Mucosa of descending colon (tissue), 3 donors: ENCODE data around the gene TMEM130. TPM values are rescaled to one million over a fixed set of nuclear protein-coding genes. Genes with fewer than 3 reads are reported as not detected.
"Not testable (repeated sequence)": the region's sequence is repeated elsewhere in the genome, so short reads cannot be mapped to it uniquely, and the experiment has no call there.

ENCODE experiments used
- ATAC-seq: fragments of 200-7000 bp; cut with Tn5 transposase; one replicate; pipeline ENCODE4 v1.9.1; 2020; ENCODE audit warnings: mild to moderate bottlenecking, moderate library complexity
- DNase-seq, 3 donors: peaks; one replicate each; pipeline ENCODE4 v3.0.0-alpha.2; 2020
- H3K36me3 ChIP-seq: fragments of 200-600 bp; one replicate; pipeline ENCODE4 v1.8.0; 2021; ENCODE audit warnings: low read depth, mild to moderate bottlenecking
- H3K4me1 ChIP-seq: fragments of 200-600 bp; one replicate; pipeline ENCODE4 v1.8.0; 2021; ENCODE audit warnings: low read depth, mild to moderate bottlenecking
- H3K4me3 ChIP-seq: fragments of 200-600 bp; one replicate; pipeline ENCODE4 v1.8.0; 2021; ENCODE audit warnings: mild to moderate bottlenecking
- H3K9me3 ChIP-seq: fragments of 200-600 bp; one replicate; pipeline ENCODE4 v1.8.0; 2021; ENCODE audit warnings: mild to moderate bottlenecking
- intact Hi-C, 2 donors: fragments of 100-400 bp; cut with DNase I in 1 of 2; cut with micrococcal nuclease in 1 of 2; formaldehyde crosslinking; loops; one replicate each; pipeline versions ENCODE4 v1.11.0 to v1.11.1; 2022; cut with DNase I, micrococcal nuclease
- total RNA-seq, 3 donors: library from RNA; stranded (reverse); fragmentation: NEBNext Ultra II Directional in 2 of 3; extraction: Animal tissue kit (Norgen Biotek cat#: 25700) in 2 of 3; gene quantifications; one replicate each; pipeline versions ENCODE4 v1.2.1 to v1.2.4, GENCODE V29; 2021 to 2023
- TF ChIP-seq, protein P1 (sequence below): fragments of 200-600 bp; IDR thresholded peaks from one replicate; pipeline ENCODE4 v1.8.0; 2022; ENCODE audit warnings: antibody characterized with exemption, mild to moderate bottlenecking
- donor health status: DM: no; HTN: no; CAD: no; lungs with moderate emphysema.
- donor health status: DM: no; HTN: no; CAD: no.
- donor health status: DM: no; HTN: yes; CAD: no.

The TMEM130 gene
- total RNA-seq, 3 donors from 2014 or later: 0.22 to 5.4 (median 0.38) TPM

DNA sequence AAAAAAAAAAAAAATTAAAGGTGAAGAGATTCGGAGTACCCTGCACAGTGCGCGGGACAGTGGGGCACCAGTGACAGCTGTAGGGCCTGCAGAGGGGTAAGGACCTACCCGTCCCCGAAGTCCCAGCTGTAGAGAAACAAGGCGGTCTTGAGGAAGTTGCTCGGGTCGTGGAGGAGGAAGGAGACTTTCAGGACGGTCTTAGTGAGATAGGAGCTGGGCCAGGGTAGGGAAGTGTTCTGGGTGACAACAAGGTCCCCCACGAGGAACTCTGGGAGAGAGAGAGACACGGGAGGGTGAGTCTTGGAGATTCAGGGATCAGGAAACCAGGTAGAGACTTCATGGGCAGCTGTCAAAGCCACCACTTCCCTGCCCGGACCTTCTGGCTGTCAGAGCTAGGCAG lies 9.7 kb downstream of the TMEM130 start:
- intact Hi-C loops: no loop called here
- ATAC-seq: no peak

DNA sequence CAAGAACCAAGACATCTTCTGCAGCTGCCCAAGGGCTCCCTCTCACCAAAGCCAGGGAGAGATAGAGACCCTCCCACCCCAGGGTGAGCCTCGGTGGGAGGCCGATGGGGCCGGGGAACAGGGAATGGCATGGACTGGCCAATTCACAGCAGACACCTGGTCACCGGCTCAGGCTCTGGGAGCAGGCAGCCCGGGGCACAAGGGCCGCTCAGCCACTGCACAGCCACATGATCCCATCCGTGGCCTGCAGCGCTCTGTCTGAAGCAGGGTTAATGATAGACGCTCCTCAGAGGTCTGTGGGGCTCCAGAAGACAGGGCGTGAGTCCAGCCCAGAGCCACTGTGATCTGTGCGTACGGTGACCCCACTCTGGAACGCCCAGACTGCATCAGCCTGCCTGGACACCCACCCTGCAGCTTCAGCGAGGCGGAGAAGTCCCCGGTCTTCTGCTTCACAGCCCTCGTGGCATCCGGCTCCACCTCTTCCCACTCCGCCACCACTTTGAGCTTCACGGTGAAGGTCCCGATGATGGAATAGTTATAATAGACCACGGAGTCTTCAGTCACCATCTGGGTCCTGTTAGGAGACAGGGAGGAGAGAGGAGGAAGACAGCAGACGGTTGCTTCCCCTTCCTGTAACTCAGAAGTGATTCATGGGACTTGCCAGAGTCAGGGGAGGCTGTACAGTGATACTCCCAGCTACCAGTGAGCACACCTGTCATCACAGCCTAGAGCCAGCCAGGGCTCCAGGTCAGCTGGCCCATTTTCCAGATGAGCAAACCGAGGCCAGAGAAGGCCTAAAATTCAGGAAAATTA lies 14.0 kb downstream of the TMEM130 start:
- no peaks in the 10 kb centered on the region for H3K36me3 ChIP-seq
- TF ChIP-seq, protein P1, sequence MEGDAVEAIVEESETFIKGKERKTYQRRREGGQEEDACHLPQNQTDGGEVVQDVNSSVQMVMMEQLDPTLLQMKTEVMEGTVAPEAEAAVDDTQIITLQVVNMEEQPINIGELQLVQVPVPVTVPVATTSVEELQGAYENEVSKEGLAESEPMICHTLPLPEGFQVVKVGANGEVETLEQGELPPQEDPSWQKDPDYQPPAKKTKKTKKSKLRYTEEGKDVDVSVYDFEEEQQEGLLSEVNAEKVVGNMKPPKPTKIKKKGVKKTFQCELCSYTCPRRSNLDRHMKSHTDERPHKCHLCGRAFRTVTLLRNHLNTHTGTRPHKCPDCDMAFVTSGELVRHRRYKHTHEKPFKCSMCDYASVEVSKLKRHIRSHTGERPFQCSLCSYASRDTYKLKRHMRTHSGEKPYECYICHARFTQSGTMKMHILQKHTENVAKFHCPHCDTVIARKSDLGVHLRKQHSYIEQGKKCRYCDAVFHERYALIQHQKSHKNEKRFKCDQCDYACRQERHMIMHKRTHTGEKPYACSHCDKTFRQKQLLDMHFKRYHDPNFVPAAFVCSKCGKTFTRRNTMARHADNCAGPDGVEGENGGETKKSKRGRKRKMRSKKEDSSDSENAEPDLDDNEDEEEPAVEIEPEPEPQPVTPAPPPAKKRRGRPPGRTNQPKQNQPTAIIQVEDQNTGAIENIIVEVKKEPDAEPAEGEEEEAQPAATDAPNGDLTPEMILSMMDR: no peak
- no peaks in the 10 kb centered on the region for H3K4me1 ChIP-seq
- DNase-seq: no peak
- no peak for ATAC-seq
- no peak overlapping the region for H3K4me3 ChIP-seq
- no peaks in the 10 kb centered on the region for H3K9me3 ChIP-seq
- intact Hi-C loops: no loop called here

More for the DNA sequence above, 9.7 kb downstream of the TMEM130 start:
- no peak overlapping the region for H3K4me3 ChIP-seq
- no peak for DNase-seq
- no peaks in the 10 kb centered on the region for H3K36me3 ChIP-seq
- H3K9me3 ChIP-seq: no peaks in the 10 kb centered on the region
- TF ChIP-seq, protein P1: no peak
- H3K4me1 ChIP-seq: no peaks in the 10 kb centered on the region

DNA sequence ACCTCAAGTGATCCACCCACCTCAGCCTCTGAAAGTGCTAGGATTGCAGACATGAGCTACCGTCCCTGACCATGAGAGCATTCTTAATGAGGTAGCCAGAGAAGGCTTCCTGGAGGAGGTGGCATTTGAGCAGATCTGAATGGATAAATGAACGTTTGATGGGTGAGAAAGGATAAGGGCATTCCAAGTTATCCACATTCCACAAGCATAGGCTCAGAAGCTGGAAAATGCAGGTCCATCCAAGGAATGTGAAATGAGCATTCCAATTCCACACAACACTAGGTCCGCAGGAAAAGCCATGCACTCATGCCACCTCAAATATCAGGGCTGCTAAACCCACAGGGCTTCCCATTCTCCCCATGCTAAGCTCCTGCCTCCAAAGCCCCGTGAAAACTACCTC lies 17.0 kb downstream of the TMEM130 start:
- DNase-seq (no peak), ATAC-seq (no peak)
- Histone ChIP-seq H3K36me3 (no peaks in the 10 kb centered on the region), H3K4me3 (no peak overlapping the region), H3K4me1 (no peaks in the 10 kb centered on the region), H3K9me3 (peaks cover 6% of the 10 kb centered on the region)
- TF ChIP-seq, protein P1: no peak
- intact Hi-C loops: no loop called here

DNA sequence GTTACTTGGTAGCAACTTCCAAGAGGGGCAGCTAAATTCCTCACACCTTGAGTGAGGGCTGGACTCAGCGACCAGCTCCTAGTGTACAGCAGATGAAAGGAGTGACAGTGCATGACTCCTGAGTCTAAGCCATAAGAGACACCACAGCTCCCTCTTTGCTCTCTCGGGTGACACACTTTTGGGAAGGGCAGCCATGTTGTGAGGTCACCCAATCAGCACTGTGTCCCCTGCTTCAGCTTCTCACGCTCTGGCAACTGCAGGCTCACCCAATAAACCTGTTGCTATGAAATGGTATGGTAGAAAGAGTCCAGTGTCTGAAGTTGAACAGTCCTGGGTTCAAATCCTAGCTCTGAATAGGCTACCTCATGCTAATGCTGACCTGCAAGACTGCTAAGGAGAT lies 20.9 kb downstream of the TMEM130 start:
- H3K4me3 ChIP-seq: no peak overlapping the region
- H3K4me1 ChIP-seq: no peaks in the 10 kb centered on the region
- peaks cover 6% of the 10 kb centered on the region for H3K9me3 ChIP-seq
- no peak for DNase-seq
- ATAC-seq: no peak
- intact Hi-C loops: no loop called here
- TF ChIP-seq, protein P1: no peak
- no peaks in the 10 kb centered on the region for H3K36me3 ChIP-seq

DNA sequence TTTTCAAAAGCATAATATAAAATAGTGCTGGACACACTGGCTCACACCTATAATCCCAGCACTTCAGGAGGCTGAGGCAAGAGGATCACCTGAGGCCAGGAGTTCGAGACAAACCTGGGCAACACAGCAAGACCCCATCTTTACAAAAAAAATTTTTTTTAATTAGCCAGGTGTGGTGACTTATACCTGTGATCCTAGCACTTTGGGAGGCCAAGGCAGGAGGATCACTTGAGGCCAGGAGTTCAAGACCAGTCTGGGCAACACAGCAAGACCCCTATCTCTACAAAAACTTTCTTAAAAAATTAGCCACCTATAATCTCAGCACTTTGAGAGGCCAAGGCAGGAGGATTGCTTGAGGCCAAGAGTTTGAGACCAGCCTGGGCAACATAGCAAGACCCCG lies 27.3 kb downstream of the TMEM130 start:
- H3K9me3 ChIP-seq, H3K36me3 ChIP-seq, DNase-seq, H3K4me3 ChIP-seq, ATAC-seq, H3K4me1 ChIP-seq: not testable (repeated sequence)
- intact Hi-C loops: loop anchor here (2.0 to 5.0 kb wide), 2 partner anchors 410 kb away; no protein-coding TSS in a partner anchor

DNA sequence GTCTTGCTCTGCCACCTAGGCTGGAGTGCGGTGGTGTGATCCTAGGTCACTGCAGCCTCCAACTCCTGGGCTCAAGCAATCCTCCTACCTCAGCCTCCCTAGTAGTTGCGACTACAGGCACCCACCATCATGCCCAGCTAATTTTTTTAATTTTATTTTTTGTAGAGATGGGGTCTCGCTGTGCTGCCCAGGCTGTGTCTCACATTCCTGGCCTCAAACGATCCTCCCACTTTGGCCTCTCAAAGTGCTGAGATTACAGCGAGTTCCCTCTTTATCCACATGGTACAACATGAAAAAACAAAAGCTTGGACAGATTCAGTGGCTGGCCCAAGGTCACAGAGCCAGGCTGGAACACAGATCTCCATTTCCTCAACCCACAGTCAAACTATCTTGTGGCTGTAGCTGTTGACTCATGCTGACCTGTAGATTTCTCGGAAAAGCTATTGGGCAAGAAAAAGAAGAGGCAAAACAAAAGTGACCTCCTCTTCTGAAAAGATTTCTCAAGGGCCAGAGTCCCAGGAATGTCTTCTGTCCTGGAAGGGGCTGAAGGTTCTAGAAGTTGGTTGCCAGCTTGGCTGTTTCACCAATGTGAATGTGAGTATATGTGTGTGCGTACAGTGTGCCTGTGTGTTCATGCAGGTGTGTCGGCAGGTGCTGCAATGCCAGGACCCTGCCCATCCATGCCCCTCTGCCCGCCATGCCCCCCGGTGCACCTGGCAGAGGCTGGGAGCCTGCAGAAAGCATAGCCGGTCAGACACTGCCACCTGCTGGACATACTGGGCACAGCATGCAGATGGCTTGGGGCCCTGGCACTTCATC lies 28.4 kb downstream of the TMEM130 start:
- intact Hi-C loops: loop anchor here in 1 of 2 donors (5.0 kb wide), 1 partner anchor 409 kb away; no protein-coding TSS in a partner anchor
- DNase-seq (peak; percentile 53 to 77 (median 76)), ATAC-seq (peak; percentile 85)
- Histone ChIP-seq H3K36me3 (no peaks in the 10 kb centered on the region), H3K4me1 (no peaks in the 10 kb centered on the region), H3K4me3 (no peak overlapping the region), H3K9me3 (no peaks in the 10 kb centered on the region)
- TF ChIP-seq, protein P1: peak; percentile 93
